Ishikawa (cell line): ENCODE data around the gene DDR2.

Experiments used
- EP300 ChIP-seq: IDR thresholded peaks from 2 replicates; pipeline ENCODE4 v1.6.1; 2012; ENCODE audit warnings: borderline replicate concordance
- NFIC ChIP-seq: IDR thresholded peaks from 2 replicates; pipeline ENCODE4 v1.6.1; 2012
- ZBTB7A ChIP-seq: IDR thresholded peaks from 2 replicates; pipeline ENCODE4 v1.6.1; 2012; ENCODE audit warnings: low read depth

- TF ChIP-seq ZBTB7A (no peak), EP300 (no peak), NFIC (no peak)
These were observed 49.8 kb downstream of the DDR2 start for GRCh38 chr1:162682013-162682419.
